HEK293 (cell line): ENCODE results near the gene MPO.

Source experiments
- KLF16 ChIP-seq: fragments of 450-650 bp; formaldehyde crosslinking; IDR thresholded peaks from 2 replicates; pipeline ENCODE4 v1.5.1; 2017; ENCODE audit warnings: missing biosample characterization, missing genetic modification characterization
- SCRT1 ChIP-seq: fragments of 450-650 bp; formaldehyde crosslinking; IDR thresholded peaks from 2 replicates; pipeline ENCODE4 v1.5.1; 2016; ENCODE audit warnings: missing biosample characterization, missing genetic modification characterization, borderline replicate concordance
- WT1 ChIP-seq: fragments of 450-650 bp; formaldehyde crosslinking; IDR thresholded peaks from 2 replicates; pipeline ENCODE4 v1.5.1; 2016; ENCODE audit warnings: missing biosample characterization, missing genetic modification characterization
- ZNF426 ChIP-seq: fragments of 450-650 bp; formaldehyde crosslinking; IDR thresholded peaks from 2 replicates; pipeline ENCODE4 v1.5.1; 2017; ENCODE audit warnings: missing biosample characterization, missing genetic modification characterization, mild to moderate bottlenecking, inconsistent platforms, moderate library complexity
- ZNF48 ChIP-seq: fragments of 450-650 bp; formaldehyde crosslinking; IDR thresholded peaks from 2 replicates; pipeline ENCODE4 v1.5.1; 2016; ENCODE audit warnings: missing biosample characterization, missing genetic modification characterization

Gene MPO

GRCh38 chr17:58224315-58224714 lies 56.4 kb downstream of the MPO start (continued):
- no peak for TF ChIP-seq WT1
- no peak for TF ChIP-seq ZNF426 (tag by site-specific recombination)
- TF ChIP-seq KLF16 (tag by site-specific recombination) = no peak
- no peak for TF ChIP-seq ZNF48 (tag by site-specific recombination)
- TF ChIP-seq SCRT1 = 0 out of 2 replicates have a peak, but pooled peaks have one; percentile 25
